Right ventricle myocardium superior (tissue), 1 donor: ENCODE results near the gene CSF3R. TPM values are rescaled to one million over a fixed set of nuclear protein-coding genes. Genes with fewer than 3 reads are reported as not detected.

Source experiments
- ATAC-seq: fragments of 200-7000 bp; cut with Tn5 transposase; one replicate; pipeline ENCODE4 v1.9.1; 2020; ENCODE audit warnings: mild to moderate bottlenecking; ENCODE audit not compliant: poor library complexity
- DNase-seq: peaks from one replicate; pipeline ENCODE4 v3.0.0-alpha.2; 2020
- intact Hi-C: fragments of 100-400 bp; cut with DNase I; formaldehyde crosslinking; loops from one replicate; pipeline ENCODE4 v1.11.2; 2022
- total RNA-seq: library from RNA; stranded (reverse); fragmentation: NEBNext Ultra II Directional; extraction: Animal tissue kit (Norgen Biotek cat#: 25700); gene quantifications from one replicate; pipeline ENCODE4 v1.2.1, GENCODE V29; 2021
- donor health status: DM: no; HTN: yes; CAD: no; lungs with severe emphysema.

Gene CSF3R
- total RNA-seq, 1 donor from 2014 or later = 3.3 TPM

DNA sequence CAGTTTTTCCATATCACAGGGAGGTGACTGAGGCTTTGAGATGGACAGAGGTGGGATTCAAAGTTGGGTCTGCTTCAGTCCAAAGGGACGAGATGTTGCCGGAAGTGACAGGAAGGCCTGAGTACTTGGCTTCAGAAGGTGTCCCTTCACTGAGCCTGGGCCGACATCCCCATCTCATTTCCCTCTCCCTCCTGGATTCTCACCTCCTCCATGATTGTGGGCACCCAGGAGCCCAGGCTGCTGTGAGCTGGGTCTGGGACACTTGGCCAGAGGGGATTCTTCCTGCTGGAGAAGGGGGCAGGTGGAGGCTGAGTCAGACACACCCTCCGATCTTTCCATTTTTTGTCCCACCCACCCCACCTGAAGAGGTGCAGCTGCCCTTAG is 15.7 kb downstream of the CSF3R start:
- DNase-seq (no peak), ATAC-seq (no peak)
- intact Hi-C loops = no loop called here

DNA sequence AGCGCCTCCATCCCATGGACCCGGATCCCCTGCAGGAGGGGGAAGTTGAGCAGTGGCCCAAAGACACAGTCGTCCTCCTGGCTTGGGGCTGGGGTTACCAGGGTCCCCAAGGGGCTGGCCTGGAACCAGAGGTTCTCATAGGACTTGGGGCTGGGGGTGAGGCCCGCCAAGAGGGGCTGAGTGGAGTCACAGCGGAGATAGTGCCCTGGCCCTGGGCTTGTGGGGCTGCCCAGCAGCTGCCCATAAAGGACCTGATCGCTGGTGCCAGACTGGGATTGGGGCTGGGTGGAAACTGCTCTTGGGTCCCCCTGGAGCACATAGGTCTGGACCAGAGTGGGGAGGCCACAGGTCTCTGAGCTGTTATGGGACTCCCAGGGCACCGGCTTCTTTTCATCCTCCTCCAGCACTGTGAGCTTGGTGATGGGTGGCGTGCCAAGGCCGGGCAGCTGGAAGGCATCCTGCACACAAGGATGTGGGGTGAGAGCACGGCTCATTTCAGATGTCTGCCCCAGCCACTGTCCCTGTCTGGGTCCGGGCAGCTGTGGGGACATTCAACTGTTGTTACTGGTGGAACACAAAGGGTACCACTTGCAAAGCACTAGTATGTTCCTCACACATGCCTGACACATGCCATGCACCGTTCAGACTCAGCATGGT is 16.2 kb downstream of the CSF3R start:
- ATAC-seq (no peak), DNase-seq (no peak)
- intact Hi-C loops = no loop called here

DNA sequence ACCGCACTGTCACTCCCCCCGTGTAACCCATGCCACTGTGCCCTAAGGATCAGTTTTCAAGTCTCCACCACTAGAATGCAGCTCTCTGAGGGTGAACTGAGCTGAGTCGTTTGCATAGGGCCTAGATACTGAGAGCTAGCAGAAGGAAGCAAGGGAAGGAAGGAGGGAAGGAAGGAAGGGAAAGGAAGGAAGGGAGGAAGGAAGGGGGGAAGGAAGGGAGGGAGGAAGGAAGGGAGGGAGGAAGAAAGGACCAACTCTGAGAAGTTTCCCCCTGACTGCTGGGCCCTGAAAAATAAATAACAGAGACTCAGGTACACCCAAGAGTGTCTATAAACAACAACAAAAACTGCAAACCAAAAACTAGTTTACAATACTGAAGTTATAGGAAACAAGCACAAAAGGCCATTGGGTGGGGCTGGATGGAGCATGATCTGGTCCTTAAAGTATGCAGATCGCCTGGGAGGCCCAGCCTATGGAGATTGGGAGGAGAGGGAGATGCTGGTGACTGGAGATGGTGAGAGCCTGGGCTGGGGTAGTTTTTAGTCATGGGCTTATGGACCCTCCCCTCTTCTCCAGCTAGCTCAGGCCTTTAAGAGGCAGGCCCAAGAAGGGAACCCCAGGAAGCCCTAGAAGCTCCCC is 16.9 kb downstream of the CSF3R start:
- no peak for ATAC-seq
- intact Hi-C loops = no loop called here
- DNase-seq = no peak

DNA sequence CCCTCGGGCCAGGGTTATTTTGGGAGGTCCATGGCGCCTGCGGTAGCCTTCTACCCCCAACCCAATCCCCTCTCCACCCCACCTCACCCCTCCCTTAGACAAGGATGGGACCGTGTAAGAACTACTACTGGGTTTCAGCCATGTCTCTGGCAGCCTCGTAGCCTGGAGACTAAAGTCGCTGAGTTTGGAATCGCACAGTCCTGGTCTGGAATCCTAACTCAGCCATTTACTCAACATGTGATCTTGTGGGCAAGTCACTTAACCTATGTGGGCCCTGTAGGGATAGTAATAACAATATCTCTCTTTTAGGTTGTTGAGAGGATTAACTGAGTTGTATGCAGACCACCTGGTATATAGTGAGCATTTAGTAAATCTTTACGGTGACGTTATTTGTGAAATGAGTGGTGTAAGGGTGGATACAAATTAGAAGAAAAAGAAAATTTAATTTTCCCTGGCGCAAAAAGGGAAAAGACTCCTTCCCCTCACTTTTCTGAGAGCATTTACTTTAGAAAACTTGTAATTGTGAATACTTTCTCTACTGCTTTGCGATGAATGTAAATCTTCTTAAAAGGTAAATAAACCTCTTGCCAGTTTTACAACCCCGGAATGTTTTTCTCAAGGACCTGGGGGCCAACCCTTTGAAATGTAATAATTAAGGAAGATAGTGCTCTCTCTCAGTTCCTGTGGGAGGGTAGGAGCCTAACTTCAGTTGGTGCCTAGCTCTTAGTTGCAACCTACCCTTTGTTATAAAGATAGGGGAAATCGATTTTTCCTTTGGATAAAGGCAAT is 17.9 kb downstream of the CSF3R start:
- no peak for DNase-seq
- intact Hi-C loops = no loop called here
- peak; percentile 65 for ATAC-seq

DNA sequence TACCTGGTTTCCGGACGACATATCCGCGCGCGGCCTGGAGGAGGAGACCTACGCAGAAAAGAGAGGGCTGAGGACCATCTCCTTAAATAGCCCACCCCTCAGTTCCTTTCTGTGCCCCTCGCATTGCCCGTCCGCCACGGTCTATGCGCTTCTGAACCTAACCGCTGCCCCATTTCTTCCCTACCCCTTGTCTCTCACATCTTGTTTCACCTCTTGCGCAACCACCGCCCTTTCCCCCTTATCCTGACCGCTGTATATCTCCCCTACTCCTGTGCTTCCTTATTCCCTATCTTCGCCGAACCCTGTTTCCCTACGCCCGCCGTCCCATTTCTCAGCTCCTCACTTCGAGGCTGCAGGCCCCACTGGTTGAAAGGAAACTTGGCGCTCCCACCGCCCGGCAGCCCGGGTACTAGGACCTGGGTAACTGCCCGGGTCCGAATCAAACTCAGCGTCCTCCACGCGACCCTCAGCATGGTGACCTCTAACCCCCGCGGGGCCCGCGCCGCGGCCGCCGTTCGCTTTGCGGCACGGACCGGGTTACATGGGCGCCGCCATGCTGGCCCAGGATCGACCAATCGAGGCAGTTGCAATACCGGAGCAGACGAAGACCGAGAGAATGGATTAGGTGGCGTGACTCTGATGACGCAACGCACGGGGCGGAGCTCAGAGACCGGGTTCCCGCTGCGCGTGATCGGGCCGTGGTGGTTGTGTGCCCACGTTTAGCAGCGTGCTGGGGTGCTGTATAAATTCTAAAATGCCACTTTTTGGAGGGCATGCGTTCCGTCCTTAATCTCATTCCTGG is 18.7 kb downstream of the CSF3R start, which contains the start of gene MRPS15:
TSS of gene MRPS15 (minus strand) at position 582 of the 802 bp plus-strand sequence. CDS start at position 473, 109 bp downstream.
- intact Hi-C loops = no loop called here
- ATAC-seq = peak; percentile 97
- DNase-seq = peak; percentile 98

DNA sequence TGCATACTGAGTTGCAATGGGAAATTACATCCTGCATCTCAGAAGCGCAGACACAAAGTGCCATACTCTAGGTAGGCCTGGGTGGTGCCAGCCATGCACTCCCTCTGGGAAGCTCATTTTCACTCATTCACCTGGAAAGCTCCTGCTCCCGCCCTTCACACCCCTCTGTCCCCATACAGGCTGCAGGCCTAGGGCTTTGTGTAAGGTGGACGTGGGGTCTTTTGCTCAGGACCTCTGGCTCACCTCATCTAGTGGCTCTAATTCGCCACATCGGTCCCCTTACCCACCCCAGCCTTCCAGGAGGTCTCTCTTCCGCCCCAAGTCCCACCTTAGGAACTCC is 19.3 kb downstream of the CSF3R start:
- DNase-seq = no peak
- peak; percentile 1 for ATAC-seq
- intact Hi-C loops = no loop called here

DNA sequence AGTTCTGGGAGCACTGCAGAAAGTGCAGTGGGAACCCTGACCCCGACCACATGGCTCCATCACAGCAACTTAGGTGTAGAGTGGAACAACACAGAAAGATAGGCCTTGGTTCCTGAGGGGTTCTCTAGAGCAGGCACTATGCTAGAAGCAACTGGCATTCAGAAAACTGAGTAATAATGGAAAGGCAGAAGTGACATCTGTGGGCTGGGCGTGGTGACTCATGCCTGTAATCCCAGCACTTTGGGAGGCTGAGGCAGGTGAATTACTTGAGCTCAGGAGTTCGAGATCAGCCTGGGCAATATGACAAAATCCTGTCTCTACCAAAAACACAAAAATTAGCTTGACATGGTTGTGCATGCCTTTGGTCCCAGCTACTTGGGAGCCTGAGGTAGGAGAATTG is 23.8 kb downstream of the CSF3R start:
- intact Hi-C loops = no loop called here
- DNase-seq (no peak), ATAC-seq (no peak)

DNA sequence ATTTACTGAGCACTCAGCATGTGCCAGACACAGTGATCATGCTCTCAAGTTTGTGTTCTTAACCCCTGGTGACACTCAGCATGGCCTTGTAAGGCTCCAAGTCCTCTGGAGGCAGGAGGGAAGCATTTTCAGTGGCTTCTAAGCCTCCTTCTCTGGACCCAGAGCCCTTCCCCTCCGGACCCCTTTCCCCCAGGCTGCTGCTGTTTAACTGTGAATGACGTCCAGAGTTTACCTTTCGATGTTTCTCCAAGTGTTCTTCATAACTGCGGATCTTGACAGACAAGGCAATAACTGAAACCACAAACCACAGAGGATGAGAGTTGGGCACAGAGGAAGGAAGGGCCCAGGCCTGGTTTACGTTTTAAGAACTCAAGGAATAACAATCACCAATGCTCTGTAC is 25.0 kb downstream of the CSF3R start:
- intact Hi-C loops = no loop called here
- DNase-seq (no peak), ATAC-seq (no peak)

DNA sequence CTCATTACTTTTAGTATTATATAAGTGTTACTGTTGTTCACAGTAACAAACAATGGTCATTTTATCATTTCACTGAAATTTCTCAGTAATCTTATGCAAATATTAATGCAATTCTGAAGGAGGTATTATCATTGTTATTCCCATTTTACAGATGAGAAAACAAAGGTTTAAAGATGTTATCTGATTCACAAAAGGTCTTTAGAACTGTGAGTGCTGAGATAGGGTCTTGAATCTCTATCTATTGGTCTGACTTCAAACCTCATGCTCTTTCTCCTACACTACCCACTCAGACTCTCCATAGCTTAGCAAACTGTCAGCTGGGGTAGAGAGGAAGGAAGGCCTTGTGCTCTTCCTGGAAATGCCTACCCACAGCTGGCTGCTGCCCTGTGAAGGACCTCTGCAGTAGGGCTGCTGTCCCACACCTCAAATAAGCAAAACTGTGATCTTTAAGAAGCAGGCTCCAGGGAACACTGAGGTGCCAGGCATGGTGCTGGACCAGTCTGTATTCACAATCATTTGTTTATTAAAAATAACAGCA is 26.3 kb downstream of the CSF3R start:
- no peak for ATAC-seq
- intact Hi-C loops = no loop called here

DNA sequence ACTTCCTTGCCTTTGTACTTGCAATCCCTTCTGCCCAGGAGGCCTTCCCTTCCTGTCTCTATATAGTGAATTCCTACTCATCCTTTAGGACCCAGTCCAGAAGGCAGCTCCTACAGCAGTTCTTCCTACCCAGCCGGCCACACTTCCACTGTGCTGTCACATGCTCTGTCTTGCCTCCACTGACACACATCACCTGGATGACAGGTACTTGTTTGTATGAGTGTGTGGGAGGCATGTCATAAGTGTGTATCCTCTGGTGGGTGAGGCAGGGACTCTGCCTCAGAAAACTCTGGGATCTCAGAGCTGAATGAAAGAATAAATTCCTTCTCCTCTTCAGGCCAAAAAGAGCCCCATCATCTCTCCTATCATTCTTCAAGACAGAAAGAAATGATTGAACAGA is 27.3 kb downstream of the CSF3R start:
- ATAC-seq (no peak), DNase-seq (no peak)
- intact Hi-C loops = no loop called here

More for the DNA sequence above, 26.3 kb downstream of the CSF3R start:
- DNase-seq = no peak

DNA sequence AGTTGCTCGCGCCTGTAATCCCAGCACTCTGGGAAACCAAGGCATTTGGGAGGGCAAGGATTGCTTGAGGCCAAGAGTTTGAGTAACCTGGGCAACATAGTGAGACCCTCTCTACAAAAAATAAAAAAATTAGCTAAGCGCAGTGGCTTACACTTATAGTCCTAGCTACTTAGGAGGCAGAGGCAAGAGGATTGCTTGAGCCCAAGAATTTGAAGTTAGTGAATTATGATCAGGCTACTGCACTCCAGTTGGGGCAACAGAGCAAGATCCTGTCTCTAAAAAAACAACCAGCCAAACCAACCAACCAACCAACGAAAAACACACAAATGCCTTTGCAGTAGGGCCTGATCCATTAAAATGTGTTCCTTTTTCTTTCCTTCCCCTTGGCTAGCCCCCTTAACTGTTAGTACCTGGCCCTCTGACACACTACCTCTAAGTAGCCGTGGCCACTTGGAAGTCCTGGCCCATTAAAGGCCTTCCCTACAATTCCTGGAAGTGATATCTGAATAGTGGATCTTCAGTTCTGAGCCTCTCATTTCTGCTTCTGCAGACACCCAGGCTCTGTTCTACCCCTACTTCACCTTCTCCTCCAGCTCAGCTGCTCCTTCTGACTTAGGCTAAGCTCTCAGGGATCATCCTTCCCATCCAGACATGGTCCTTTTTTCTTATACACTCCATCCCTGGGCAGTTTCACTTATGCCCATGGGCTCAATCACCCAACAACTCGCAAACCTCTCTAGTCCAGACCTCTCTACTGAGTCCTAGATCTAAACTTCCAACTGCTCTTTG is 28.9 kb downstream of the CSF3R start:
- ATAC-seq = no peak
- no peak for DNase-seq
- intact Hi-C loops = no loop called here

DNA sequence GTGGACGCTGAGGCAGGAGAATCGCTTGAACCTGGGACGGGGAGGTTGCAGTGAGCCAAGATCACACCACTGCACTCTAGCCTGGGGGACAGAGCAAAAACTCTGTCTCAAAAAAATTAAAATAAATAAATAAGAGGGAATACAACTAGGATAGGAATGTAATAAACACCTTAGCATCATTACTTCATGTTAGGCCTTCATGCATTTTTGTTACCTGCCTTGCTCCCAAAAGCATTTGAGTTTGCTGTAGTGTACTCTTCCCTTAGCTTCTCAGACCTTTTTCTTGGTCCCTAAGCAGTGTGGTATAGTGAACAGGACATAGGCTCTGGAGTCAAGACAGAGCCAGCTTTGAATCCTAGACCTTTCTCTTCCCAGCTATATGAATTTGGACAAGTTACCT is 29.7 kb downstream of the CSF3R start:
- intact Hi-C loops = no loop called here
- DNase-seq = no peak

DNA sequence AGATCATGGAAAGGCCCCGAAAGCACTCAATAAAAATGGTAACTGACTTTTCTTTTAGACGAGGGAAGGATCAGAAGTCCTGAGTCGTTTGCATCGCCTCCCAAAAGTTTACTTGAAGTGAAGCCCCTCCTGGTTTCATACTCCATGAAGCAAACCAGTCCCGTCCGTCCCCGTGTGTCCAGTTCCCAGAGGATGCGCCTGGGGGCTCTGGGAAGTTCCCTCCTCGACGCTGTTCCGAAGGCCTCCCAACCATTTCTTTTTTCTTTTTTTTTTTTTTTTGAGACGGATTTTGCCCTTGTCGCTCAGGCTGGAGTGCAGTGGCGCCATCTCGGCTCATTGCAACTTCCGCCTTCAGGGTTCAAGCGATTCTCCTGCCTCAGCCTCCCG is 31.8 kb downstream of the CSF3R start:
- DNase-seq (no peak), ATAC-seq (peak; percentile 4)
- intact Hi-C loops = no loop called here

More for the DNA sequence above, 29.7 kb downstream of the CSF3R start:
- no peak for ATAC-seq

DNA sequence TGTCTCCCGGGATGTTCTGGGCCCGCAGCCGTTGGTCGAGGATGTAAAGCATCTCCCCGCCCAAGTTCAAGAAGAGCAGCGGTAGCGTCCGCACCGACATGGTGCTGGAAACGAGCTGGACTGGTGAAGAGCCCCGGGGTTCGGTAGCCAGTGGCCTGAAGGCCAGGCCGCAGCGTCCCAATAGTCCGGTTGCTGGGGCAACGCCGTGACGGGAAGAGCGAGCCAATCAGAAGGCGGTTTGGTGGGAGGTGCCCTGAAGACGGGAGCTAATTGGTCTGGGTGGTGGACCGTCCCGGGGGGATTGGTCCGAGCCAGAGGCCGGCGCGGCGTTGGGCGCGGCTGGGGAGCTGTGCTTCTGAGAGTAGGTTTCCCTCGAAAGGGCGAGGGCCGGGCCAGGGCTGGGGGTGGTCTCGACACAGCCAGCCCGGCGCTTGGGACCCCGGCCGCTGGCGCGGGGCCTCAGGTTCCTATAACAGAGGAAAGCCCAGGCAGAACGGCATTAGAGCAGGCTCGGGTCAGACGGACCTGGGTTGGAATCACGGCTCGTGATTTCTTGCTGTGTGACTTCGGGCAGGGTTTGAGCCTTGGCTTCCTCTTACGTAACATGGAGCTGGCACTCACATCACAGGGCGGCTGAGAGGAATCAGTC is 32.3 kb downstream of the CSF3R start, which contains the start of gene OSCP1:
TSS of gene OSCP1 (minus strand) at position 182 of the 649 bp plus-strand sequence. CDS start at position 100, 82 bp downstream.
- intact Hi-C loops = no loop called here
- ATAC-seq (peak; percentile 99), DNase-seq (peak; percentile 98)

DNA sequence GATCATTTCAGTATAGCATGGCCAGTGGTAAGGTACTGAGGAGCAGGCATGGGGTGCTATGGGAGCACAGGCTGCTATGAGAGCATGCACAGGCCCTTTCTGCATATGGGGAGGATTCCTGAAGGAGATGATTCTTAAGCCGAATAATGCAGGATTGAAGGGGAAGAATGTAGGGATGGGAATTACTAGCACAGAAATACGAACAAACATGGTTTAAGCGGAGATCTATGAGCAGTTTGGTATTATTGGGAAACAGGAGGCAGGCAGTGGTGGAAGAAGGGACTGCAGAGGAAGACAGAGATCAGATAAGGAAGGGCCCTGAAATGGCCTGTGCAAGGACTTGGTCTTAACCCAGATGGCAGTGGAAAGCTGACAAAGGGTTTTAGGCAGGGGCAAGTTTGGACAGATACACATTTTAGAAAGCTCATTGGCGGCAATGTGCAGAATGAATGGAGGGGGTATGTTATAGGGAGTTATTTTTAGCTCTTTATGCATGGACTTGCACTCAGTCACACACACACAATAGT is 34.1 kb downstream of the CSF3R start:
- no peak for ATAC-seq
- no peak for DNase-seq
- intact Hi-C loops = no loop called here

DNA sequence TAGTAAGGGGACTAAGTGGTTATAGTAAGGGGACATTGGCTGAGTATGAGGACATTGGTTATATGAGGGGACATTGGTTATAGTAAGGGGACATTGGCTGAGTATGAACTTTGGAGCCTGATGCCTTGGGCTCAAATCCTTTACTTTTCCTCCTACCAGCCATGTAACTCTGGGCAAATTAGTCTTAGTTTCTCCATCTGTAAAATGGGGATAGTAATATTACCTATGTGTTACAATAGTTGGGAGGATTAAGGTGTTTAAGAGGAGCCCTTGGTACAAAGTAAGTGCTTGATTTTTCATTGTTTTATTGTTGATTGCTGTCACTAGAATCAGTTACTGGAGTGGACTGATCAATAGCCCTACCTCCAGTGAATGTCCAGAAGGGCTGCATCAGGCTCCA is 35.3 kb downstream of the CSF3R start:
- DNase-seq = no peak
- no peak for ATAC-seq
- intact Hi-C loops = no loop called here

DNA sequence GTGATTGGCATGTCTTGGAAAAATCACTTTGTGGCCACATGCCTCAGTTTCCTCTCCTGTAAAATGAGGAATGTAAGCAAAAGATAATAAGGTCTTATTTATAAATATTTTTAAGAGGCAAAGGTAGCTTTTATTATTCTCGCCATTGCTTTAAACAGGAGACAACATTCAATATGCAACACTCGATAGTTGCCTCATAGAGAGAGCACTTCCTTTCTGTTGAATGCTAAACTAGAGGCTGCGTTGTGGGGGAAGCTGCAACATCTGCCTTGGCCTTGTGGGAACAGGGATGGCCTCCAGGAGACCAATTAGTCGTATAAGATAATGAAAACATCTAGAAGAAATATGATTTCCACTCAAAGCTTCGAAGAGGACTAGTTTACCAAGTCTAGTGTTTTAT is 36.0 kb downstream of the CSF3R start:
- intact Hi-C loops = no loop called here
- no peak for DNase-seq
- no peak for ATAC-seq
